SHP77 treated with DMSO at 0.1 percent for 48 hours (cell line): ENCODE results near the gene TIMP1.
"Not testable (repeated sequence)": the region's sequence is repeated elsewhere in the genome, so short reads cannot be mapped to it uniquely, and the experiment has no call there.

Experiments used
- DNase-seq: peaks from one replicate; lab custom pipeline; 2025; lab: John Stamatoyannopoulos, UW

The TIMP1 gene

DNA sequence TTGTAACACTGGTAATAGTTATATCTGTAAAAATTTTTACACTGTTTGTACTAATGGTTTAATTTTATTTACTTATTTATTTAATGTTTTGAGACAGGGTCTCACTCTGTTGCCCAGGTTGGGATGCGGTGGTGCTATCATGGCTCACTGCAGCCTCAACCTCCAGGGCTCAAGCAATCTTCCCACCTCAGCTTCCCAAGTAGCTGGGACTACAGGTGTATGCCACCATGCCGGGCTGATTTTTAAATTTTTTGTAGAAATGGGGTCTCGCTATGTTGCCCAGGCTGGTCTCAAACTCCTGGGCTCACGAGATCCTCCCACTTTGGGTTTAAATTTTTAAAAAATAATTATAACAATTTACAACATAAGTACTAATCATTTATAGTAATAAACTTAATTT is 20.9 kb downstream of the TIMP1 start:
- not testable (repeated sequence) for DNase-seq

GRCh38 chrX:47605024-47605423 is 22.8 kb downstream of the TIMP1 start:
- no peak for DNase-seq

GRCh38 chrX:47607091-47607490 is 24.9 kb downstream of the TIMP1 start:
- DNase-seq = no peak

GRCh38 chrX:47608130-47608810 is 26.0 kb downstream of the TIMP1 start:
- no peak for DNase-seq

- no peak for DNase-seq
Measured at GRCh38 chrX:47610511-47610910, 28.3 kb downstream of the TIMP1 start.

DNA sequence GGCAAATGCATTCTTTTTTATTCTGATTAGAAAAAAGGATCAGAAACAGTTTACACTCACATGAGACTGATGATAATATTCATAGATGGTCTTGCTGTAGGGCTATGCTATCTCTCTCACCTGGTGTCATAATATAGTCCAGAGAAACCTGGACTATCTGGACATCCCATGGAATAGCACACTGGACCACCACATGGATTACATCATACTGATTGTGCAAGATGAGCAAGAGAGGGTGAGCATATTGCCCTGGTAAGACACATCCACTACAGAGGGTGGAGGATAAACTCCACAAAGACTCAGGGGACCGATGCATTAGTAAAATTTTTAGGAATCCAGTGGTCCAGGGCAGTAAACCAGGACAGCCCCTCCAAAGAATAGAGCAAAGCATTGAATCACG is 29.3 kb downstream of the TIMP1 start:
- no peak for DNase-seq

DNA sequence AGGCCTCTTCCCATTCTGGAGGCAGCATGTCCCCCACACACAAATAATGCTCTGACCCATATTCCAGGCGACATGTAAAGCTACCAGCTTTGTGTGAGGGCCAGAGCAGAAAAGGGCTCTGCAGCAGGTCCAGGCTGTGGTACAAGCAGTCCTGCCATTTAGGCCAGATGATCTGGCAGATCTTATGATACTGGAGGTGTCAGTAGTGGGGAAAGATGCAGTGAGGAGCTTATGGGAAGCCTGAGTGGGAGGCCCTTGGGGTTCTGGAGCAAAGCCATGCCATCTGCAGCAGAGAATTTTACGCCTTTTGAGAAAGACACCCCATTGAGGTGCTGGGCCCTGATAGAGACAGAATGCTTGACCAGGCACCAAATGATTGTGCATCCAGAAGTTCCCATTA is 29.7 kb downstream of the TIMP1 start:
- no peak for DNase-seq

- no peak for DNase-seq
Measured at GRCh38 chrX:47612418-47612817, 30.2 kb downstream of the TIMP1 start.

DNA sequence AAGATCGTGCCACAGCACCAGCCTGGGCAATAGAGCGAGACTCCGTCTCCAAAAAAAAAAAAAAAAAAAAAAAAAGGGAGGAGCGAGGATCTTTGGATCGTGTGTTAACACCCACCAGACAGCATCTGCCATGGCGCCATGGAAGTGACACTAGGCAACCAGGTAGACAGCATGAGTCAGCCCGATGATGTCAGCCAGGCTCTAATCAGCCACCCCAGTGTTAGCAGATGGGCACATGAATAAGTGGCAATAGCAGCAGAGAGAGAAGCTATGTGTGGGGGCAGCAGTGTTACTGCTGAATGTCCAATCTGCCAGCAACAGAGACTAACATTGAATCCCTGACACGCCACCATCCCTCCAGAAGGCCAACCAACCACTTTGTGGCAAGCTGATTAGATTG is 30.8 kb downstream of the TIMP1 start:
- DNase-seq = no peak

DNA sequence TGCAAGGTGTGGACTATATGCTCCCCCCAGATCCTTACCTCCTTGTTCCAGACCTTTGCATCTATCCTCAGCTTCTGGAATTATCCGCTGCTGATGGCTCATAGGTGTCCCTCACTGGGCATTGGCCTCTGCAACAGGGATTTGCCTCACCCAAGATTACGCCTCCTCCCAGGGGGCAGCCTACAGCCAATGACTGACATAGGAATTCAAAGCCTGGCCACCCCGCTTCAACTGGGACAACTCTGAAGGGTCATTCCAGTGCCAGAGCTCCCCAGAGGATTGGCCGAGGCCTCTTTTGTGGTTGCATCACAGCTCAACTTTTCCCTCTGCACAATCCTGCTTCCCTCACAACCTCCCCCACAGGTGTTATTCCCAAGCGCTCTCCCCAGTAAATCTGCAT is 32.4 kb downstream of the TIMP1 start:
- DNase-seq = no peak

- DNase-seq = no peak
Measured at GRCh38 chrX:47618923-47619485, 36.8 kb downstream of the TIMP1 start.

DNA sequence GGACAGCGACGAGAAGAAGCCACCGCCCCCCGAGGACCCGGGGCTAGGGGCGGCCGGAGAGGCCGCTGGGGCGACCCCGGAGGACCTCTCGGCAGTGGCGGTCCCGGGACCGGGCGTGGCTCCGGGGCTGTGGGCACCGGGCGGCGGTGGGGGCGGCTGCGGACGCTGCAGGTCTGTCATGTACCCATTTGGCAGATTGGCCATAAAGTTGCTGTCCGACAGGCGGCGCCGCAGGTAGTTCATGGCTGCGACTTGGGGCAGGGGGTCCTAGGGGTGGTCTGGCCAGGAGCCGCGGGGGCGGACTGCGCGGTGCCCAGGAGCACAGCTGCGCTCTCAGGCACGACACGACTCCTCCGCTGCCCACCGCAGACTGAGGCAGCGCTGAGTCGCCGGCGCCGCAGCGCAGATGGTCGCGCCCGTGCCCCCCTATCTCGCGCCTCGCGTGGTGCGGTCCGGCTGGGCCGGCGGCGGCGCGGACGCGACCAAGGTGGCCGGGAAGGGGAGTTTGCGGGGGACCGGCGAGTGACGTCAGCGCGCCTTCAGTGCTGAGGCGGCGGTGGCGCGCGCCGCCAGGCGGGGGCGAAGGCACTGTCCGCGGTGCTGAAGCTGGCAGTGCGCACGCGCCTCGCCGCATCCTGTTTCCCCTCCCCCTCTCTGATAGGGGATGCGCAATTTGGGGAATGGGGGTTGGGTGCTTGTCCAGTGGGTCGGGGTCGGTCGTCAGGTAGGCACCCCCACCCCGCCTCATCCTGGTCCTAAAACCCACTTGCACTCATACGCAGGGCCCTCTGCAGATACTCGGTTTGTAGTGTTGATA is 37.5 kb downstream of the TIMP1 start, which contains the start of gene SYN1:
Gene SYN1 (minus strand): TSS at position 372 of the 817 bp plus-strand sequence. CDS start 129 bp downstream, at position 243.
- DNase-seq = peak; percentile 54

- DNase-seq = no peak
Measured at GRCh38 chrX:47620303-47620685, 38.1 kb downstream of the TIMP1 start.

DNA sequence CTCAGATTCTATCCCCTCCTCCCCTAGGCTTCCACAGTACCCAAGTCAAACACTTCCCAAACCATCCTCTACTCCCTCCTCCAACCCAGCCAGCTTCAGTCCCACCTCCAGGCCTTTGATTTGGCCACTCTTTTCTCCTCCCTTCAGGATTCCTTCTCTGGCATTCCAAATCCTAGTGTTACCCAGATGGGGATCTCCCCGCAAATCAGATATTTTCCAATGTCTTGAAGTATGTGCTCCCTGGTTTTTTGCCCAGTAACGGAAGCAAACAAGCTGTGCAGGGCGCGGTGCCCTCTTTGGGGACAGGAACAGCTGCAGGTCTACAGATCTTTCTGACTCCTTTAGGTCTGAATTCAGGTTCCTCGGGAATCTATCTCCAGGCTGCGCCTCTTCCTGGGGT is 39.6 kb downstream of the TIMP1 start:
- no peak for DNase-seq

DNA sequence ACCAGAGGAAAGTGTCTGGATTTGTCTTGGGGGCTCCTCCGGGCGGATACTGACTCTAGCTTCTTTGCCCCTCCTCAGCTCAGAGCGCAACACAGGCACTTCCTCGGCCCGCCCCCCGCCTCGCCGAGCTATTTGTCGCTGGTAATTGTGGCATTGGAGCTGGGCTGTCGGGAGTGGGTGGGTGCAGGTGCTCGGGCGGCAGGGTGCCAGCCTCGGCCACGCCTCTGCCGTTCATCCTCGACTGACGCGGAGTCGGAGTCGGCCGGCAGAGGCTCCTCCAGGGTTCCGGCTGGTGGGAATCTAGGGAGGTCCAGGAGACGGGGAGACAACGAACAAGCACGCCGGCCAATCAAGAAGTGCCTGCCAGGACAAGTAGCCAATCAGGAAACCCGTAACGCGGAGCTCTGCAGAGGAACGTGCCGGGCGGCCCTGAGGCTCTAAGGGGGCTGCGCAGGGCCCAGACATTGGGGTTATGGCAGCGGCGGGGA is 41.3 kb downstream of the TIMP1 start:
- DNase-seq = peak; percentile 61

DNA sequence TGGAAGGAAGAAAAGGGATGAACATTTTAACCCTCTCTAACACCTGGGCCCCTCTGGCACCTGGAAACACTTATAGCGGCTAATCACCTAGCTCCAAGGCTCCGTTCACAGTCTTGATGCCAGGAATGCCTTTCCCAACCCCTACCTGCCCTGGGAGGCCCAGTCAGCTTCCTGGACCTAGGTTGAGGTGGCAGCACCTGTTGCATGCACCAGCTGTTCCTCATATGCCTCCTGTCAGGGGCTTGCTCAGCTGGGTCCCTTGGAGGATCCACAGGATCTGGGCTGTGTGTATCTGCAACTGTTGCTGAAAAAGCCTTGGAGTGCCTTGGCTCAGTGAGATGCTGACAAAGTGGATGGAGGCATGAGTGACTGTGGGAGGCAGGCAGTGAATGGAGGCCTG is 43.1 kb downstream of the TIMP1 start:
- DNase-seq = no peak

GRCh38 chrX:47628982-47629381 is 46.7 kb downstream of the TIMP1 start:
- DNase-seq = no peak

DNA sequence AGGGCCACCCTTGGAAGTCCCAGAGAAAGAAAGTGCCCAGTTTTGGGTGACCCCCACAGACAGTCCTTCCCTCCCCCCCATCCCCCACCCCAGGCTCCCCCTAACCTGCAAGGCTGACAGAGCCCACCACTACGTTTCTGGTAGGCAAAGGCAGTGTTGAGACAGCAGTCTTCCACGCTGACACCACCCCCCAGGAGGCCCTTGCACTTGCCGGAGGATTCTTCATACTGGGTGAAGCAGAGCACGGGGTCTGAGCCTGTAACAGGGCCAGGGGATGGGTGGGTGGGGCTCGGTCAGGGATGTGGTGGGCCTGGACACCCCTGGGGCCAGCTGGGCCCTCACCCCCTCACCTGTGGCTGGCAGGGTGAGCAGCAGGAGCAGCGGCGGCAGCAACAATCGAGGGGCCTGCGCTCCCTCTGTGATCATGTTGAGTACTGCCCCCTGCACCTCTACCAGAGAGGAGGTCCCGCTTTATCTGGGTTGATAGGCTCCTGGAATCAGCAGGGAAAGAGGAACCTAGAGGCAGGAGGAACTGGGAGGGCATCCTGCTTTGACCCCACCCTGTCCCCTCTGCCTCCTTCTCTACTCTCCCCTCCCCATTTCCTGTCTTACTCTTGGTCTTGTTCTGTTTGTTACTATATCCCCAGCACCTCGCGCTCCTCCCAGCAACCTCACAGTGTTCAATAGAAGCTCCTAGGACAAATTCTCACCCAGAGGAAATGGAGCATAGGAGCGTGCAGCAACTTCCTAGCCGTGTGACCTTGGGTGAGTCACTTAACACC is 47.4 kb downstream of the TIMP1 start, which contains the start of gene CFP:
Gene CFP (minus strand): TSS at position 512 of the 782 bp plus-strand sequence. CDS start 86 bp downstream, at position 426.
- no peak for DNase-seq

DNA sequence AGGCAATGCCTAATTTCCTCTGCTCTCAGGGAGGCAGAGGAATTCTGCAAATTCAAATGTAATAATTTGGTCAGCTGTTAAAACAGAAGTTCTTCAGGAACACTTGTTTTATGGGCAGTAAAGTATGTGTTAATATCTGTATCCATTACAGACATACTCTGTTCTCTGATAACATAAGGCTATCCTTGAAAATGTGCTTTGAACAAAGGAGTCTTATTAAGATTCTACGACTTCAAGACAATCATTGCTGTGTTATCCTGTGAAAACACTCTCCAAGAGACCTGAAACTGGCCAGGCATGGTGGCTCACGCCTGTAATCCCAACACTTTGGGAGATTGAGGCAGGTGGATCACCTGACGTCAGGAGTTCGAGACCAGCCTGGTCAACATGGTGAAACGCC is 49.4 kb downstream of the TIMP1 start:
- no peak for DNase-seq

DNA sequence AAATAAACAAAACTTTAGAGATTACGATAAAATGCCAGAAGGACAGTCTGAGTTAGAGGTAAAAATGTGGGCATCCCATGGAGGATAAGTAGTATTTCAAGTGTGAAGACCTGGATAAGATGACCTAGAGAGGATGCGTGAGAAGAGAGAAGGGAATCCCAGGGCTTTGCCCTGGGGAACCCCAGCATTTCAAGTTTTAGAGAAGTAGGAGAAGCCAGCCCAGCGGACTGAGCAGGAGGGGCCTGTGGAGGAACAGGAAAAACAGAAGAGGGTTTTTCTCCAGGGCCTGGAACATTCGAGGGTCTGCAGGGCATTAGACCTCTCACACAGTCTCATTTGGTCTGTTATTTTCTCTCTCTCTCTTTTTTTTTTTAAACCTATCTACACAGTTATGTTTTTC is 50.4 kb downstream of the TIMP1 start:
- DNase-seq = no peak

- DNase-seq = no peak
Measured at GRCh38 chrX:47633689-47634590, 51.7 kb downstream of the TIMP1 start.
